ENCODE measurements around the gene KCNQ4.

KCNQ4 gene

DNA sequence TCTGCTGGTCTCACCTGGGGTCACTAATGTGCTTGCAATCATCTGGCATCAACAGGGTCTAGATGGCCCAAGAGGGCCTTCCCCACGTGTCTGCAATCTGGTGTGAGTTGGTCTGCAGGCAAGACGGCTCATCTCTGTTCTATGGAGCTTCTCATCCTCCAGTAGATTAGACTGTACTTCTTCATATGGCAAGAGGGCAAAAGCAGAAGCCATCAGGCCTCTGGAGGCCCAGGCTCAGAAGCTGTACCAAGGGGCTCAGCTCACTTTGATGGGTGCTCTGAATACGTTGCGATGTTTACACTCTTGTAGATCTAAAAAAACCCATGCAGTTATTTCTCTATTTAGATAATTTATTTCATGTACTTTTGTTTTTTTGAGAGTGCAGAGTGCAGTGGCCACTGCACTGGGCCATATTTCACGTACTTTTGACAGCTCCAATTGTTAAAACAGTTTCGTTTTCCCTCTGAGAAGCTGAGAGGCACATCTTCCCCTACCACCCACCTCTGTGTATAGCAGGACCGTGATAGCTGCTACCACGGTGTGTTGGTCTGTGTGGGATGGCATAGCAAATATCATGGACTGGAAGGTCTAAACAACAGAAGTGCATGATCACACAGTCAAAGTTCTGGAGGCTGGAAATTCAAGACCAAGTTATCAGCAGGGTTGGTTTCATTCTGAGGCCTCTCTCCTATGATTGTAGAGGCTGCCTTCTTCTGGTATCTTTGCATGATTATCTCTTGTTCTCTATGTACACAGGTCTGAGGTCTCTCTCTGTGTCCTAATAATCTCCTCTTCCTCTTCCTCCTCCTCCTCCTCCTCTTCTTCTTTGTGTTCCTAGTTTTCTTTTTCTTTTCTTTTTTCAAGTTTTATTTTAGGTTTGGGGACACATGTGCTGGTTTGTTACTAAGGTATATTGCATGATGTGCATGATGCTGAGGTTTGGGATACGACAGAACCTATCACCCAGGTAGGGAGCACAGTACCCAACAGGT is 61.6 kb downstream of the KCNQ4 start:
- no peak for FAIRE-seq

DNA sequence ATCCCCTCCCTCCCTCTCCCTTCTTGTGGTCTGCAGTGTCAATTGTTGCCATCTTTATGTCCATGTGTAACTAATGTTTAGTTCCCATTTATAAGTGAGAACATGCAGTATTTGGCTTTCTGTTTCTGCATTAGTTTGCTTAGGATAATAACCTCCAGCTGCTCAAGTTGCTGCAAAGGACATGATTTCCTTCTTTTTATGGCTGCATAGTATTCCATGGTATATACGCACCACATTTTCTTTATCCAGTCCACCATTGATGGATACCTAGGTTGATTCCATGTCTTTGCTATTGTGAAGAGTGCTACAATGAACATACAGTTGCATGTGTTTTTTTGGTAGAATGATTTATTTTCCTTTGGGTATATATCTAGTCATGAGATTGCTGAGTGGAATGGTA is 62.3 kb downstream of the KCNQ4 start:
- no peak for FAIRE-seq

GRCh38 chr1:40847023-40847745 is 63.6 kb downstream of the KCNQ4 start:
- no peak for FAIRE-seq

DNA sequence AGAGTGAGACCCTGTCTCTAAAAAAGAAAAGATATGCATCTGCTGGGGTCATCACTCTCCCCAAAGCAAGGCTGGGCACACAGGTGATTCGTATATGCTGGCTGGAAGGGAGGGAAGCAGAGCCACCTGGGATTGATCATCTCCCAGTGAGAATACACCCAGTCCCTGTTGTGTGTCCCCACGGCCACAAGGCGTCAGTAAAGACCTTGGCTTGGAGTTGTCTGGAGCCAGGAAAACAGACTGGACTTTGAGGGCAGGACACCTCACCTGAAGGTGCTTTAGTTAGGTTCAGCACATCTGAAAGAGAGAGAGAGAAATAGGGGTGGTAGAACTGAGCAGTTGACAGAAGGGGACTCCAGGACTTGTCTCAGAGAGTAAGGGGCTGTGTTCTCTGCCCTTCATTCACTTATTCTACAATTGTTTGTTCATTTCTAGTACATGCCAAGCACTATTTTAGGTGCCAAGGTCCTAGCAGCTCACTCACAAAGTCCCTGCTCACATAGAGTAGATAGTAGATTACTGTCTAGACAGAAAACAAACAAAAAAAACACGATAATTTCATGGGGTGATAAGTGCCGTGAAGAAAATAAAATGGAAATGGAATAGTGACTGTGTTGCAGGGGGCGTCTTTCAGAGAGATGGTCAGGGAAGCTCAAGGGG is 65.1 kb downstream of the KCNQ4 start:
- FAIRE-seq = no peak

DNA sequence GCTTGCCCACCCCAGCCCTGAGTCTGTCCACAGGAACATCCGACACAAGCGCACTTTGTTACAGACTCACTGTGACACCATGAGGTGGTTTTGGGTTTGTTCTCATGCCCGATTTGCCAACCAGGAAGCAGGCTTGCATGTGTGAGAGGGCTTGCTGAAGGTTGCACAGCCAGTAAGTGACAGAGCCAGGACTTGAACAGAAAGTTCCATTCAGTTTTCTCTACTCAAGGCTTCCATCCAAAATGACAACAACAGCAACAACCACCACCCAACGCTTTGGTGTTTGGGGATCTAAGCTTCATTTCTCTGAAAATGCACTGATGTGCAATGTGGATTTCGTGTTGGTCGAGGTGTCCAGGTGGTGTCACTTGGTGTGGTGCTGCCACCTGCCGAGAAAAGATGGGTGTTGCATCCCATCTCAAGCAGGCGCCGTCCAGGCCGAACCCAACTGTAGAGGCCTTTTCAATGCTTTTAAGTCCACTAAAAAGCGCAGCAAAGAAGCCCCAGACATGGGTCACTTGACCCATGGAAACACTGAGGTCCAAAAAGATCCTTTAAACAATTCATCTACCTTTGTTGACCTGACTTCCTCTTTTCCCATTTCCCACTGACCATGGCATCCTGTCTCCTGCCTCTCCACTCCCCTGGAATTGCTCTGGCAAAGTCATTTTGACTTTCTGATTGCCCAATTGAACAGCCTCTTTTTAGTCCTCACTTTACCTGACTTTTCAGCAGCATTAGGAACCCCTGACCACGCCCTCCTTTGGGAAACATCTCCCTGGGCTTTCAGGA is 66.4 kb downstream of the KCNQ4 start:
- FAIRE-seq = peak; percentile 25

DNA sequence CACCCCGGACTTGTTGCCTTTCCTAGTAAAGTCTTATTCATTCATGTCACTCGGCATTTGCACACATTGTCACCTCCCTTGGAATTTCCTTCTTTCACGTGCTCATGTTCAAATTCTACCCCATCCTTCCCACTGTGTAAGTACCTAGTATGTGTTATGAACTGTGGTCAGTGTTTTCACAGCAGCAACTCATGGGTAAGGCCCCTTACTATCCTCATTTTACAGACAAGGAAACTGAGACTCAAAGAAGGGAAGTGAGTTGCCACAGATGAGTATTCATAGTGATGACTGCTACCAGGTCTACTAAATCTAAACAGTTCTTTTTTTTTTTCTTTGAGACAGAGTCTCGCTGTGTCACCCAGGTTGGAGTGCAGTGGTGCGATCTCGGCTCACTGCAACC is 68.1 kb downstream of the KCNQ4 start:
- no peak for FAIRE-seq

- FAIRE-seq = no peak
These were observed 69.7 kb downstream of the KCNQ4 start for GRCh38 chr1:40853113-40853884.

DNA sequence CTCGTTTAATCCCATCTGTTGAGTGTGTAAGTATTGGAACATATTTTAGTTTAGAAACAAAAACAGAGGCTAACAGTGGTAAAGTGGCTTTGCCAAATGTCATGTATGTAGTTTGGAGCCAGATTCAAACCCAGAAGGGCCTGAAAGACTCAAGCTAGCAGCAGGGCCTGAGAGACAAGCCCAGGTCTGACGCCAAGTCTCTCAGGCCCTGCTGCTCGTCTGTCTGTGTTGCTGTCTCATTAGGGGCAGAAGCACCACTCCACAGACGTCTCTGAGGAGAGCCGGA is 70.2 kb downstream of the KCNQ4 start:
- FAIRE-seq = no peak

DNA sequence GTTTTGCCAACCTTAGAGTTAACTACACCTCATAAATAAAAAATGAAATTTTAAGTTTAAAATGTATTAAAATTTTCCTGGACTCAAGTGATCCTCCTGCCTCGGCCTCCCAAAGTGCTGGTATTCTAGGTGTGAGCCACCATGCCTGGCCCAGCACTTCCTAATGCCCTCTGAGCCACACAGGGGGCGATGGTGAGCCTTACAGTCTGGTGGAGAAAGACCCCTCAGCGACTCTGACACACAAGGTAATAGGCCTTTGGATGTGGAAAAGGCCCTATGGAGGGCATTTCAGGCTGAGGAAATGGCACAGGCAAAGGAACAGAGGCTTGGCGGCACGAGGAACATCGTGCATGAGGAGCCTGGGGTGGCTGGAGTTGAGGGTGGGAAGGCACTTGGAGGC is 71.9 kb downstream of the KCNQ4 start:
- no peak for FAIRE-seq

DNA sequence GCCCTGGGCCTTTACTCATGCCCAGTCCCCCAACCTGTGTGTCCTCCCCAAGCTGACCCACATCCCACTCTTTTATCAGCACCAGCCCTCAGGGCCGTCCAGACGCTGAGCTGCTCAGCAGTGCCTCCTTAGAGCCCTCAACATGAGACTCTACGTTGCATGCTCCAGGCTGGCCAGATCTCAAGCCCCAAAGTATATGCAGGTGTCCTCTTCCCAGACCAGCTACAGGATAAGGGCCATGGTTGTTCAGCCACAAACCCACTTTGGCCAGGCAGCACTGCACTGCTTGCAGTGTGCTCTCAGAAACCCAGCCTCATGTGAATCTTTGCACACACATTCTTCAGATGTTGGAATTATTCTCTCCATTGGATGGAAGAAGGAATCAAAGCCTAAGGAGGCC is 72.5 kb downstream of the KCNQ4 start:
- no peak for FAIRE-seq

DNA sequence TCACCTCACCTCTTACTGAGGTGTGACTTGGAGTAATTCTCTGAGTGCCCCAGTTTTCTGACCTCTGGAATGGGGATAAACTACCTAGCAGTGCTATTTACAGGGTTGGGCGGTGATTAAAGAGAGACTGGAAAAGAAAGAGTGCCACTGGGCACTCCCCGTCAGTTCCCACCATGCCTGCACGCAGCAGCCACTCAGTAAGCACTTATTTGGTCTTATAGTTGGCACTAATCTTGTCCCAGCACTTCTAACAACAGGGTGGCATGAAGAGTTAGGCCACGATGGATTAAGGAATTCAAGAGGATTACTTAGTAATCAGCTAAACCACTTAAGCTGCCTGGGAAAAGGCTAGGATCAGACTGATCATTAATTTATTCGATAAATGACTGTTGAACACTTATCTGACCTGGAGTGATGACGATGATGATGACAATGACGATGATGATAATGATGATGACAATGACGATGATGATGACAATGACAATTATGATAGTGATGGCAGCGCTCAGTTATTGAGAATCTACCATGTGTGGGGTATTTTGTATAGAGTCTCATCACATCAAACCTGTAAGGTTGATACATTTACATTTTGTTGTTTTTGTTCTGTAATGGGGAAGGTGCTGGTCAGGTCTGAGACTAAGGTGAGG is 73.2 kb downstream of the KCNQ4 start:
- FAIRE-seq = no peak

- FAIRE-seq = no peak
These were observed 74.2 kb downstream of the KCNQ4 start for GRCh38 chr1:40857737-40858136.

DNA sequence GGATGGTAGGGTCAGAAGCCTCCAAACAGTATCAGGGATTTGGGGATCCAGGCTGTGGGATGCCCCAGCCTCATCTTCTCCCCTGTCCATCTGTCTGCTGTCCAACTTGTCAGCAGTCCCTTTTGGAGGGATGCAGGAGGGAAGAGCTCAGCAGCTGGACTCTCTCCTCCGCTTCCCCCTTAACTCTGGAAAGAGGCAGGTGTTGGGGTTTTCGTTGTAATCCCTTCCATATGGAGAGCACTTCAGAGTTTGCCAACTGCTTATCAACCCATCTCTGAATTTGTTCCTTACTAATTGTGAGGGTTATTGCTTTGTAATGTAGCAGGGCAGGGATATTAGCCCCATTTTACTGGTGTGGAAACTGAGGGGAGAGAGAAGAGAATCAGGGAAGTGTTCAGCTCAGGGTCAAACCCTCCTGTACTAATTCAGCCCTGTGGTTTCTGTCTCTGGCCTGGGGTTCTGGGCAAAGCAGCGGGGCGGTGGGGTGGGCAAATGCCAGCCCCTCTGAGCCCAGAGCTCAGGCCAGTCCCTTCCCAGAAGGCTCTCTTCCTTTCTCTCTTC is 75.3 kb downstream of the KCNQ4 start:
- no peak for FAIRE-seq

DNA sequence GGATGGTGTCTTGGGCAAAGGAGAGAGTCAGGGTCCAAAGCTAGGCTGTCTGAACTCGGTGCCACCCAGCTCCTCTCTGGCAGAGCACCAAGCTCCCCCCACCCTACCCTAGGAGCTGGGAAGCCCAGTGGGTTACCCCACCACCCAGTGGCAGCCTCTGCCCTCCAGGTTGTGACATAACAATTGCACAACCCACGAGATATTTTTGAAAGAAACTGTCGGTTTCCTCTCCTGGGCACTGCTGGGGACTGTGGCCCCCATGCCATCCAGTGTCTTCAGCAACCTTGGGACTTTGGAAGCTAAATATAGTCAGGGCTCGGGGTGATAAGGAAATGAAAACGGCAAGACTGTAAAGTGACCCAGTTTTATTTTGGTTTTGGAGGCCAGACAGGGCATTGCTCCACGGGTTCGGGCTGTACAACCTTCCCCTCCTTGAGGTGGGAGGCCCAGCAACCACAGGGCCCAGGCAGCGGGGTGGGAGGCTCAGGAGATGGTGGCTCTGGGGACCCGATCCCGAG is 77.2 kb downstream of the KCNQ4 start:
- FAIRE-seq = no peak

GRCh38 chr1:40861224-40862003 is 77.8 kb downstream of the KCNQ4 start:
- FAIRE-seq = no peak

DNA sequence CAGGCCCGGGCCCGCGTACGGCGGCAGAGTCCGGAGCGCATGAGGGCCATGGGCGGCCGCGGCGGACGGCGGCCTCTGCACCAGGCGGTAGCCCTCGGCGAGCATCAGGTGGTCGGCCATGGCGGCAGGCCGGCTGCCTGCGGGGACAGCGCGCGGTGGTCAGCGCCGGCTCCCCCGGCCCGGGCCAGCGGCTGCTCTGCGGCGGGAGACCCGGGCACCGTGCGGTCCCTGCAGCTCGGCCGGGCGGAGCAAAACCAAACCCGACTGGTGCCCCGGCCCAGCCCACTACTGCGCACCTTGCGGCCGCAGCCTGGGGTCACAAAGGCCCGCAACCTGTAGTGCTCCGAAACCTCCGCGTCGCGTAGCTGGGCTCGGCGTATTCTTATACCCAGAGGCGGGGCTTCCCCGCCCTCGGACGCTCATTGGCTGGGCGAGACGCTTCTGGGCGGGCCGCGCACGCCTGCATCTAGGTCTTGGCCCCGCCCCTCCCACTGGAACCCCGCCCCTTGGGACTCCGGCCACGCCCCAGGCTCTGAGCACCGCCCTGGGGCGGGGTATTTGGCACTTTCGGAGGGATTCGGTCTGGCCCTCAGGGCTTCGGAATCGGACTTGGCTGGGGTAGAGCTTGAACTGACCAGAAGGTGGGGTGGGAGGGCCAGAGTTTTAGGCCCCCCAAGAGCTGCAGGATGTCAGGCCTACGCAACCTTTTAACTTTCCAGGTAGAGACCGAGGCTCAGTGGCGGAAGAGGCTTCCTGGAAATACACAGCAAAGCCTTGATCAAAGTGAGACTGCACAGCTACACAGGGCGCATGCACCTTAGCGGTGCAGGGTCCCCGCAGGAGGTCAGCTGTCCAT is 78.6 kb downstream of the KCNQ4 start, which contains the start of gene CITED4:
Gene CITED4, minus strand, starts transcription at position 356 of the 856 bp plus-strand sequence. Its CDS starts 236 bp downstream, at position 120.
- peak; percentile 98 for FAIRE-seq

- no peak for FAIRE-seq
These were observed 84.6 kb downstream of the KCNQ4 start for GRCh38 chr1:40868051-40868723.

- FAIRE-seq = no peak
These were observed 86.6 kb downstream of the KCNQ4 start for GRCh38 chr1:40870135-40870728.

All from G401.6 (cell line).